Cardiac septum (tissue), 1 donor: Measurements from ENCODE around the gene YTHDF2. TPM values are rescaled to one million over a fixed set of nuclear protein-coding genes. Genes with fewer than 3 reads are reported as not detected.
"Not testable (repeated sequence)": the region's sequence is repeated elsewhere in the genome, so short reads cannot be mapped to it uniquely, and the experiment has no call there.

Source experiments
- DNase-seq: peaks from one replicate; pipeline ENCODE4 v3.0.0-alpha.2; 2020; ENCODE audit warnings: low spot score
- intact Hi-C: fragments of 100-400 bp; cut with DNase I; formaldehyde crosslinking; loops from one replicate; pipeline ENCODE4 v1.14.0; 2022
- total RNA-seq: library from RNA; stranded (reverse); fragmentation: NEBNext Ultra II Directional; extraction: Animal tissue kit (Norgen Biotek cat#: 25700); gene quantifications from one replicate; pipeline ENCODE4 v1.2.1, GENCODE V29; 2021
- donor health status: DM: no; HTN: no; CAD: no.

Gene YTHDF2
- total RNA-seq, 1 donor from 2014 or later: 44.4 TPM

- intact Hi-C loops: no loop called here
- DNase-seq: no peak
These were observed 55.9 kb downstream of the YTHDF2 start for GRCh38 chr1:28792644-28793121.

- DNase-seq, intact Hi-C loops: not testable (repeated sequence)
These were observed 57.8 kb downstream of the YTHDF2 start for GRCh38 chr1:28794582-28794981.

GRCh38 chr1:28796352-28797211 is 59.8 kb downstream of the YTHDF2 start:
- intact Hi-C loops: no loop called here
- no peak for DNase-seq

- intact Hi-C loops: no loop called here
- no peak for DNase-seq
These were observed 63.6 kb downstream of the YTHDF2 start for GRCh38 chr1:28800324-28800723.

GRCh38 chr1:28801461-28801860 is 64.7 kb downstream of the YTHDF2 start:
- intact Hi-C loops: no loop called here
- no peak for DNase-seq

DNA sequence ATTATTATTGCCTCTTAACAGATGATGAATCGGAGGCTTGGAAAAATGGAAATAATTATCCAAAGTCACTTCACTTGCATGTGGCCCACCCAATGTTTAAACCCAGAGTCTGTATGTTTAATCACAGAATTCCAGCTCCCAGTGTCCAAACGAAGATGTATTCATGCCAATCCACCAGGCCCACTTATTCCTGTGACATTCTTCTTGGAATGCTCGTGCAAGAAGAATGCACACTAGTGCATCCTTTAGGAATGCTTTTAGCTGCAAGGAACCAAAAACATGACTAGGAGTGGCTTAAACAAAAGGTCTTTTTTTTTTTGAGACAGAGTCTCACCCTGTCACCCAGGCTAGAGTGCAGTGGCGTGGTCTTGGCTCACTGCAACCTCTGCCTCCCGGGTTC is 66.3 kb downstream of the YTHDF2 start:
- intact Hi-C loops: no loop called here
- DNase-seq: no peak

DNA sequence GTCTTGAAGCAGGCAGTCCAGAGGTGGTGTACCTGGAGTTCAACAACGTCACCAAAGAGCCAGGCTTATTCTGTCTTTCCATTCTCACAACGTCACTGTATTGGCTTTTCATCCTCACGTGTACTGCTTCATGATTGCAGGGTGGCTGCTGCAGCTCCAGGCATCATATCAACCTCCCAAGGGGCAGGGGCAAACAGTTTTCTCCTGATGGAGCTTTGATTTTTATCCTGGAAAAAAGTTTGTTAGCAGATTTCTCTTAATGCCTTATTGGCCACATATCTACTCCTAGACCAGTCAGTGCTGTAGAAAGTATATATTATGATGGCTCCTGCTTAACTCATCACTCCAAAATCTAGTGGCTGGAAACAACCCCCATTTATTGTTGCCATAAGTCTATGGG is 66.9 kb downstream of the YTHDF2 start:
- intact Hi-C loops: no loop called here

DNA sequence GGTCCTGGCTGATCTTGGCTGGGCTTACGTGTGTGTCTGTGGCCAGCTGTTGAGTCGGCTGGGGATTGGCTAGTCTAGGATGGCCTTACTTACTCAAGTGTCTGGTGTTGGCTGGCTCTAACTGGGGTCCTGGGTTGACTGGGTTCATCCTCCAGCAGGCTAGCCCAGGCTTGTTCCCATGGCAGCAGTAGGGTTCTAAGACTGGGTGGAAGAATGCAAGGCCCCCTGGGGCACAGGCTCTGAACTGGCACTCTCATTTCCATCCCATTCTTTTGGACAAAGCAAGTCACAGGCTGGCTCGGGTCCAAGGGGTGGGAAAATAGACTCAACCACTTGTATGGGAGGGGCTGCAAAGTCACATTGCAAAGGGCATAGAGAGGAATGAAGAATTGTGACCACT is 67.3 kb downstream of the YTHDF2 start:
- no peak for DNase-seq
- intact Hi-C loops: no loop called here

More for the DNA sequence above, 66.9 kb downstream of the YTHDF2 start:
- no peak for DNase-seq

- intact Hi-C loops: no loop called here
- DNase-seq: no peak
These were observed 70.3 kb downstream of the YTHDF2 start for GRCh38 chr1:28807046-28807445.

DNA sequence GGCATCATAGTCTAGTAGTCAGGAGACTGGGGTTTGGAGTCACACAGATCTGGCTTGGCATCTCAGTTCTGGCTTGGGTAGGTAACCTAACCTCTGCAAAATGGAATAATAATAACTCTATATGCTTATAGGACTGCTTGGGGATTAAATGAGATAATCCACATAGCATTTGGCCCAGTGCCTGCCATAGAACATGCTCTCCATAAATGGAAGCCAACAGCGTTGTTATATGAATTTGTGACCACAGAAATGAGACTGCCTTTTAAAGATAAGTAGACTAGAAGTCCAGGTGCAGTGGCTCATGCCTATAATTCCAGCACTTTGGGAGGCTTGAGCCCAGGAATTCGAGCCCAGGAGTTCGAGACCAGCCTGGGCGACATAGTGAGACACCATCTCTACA is 71.2 kb downstream of the YTHDF2 start:
- intact Hi-C loops: no loop called here
- DNase-seq: no peak

DNA sequence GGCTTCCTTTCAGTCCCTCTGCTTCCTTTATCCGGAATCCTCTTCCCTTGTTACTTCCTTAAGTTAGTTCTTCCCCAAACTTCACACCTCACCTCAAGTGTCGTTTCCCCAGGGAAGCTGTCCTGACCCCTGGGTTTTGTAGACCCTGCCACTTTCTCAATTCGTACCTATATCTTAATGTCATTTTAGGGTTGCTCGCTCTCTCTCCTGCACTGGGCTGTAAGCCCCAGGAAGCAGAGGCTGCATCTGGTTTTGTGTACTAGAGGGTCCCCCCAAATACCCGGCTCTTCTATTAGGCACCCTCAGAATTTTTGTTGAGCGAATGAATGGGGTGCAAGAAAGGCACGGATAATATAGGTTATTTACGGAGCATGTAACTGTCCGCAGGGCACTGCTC is 74.6 kb downstream of the YTHDF2 start:
- DNase-seq: no peak

GRCh38 chr1:28811766-28812668 is 75.3 kb downstream of the YTHDF2 start, which contains the start of gene OPRD1:
OPRD1 (plus strand) TSS chr1:28812170; CDS start chr1:28812384, 214 bp downstream.
- intact Hi-C loops: no loop called here
- no peak for DNase-seq

More for the DNA sequence above, 74.6 kb downstream of the YTHDF2 start:
- intact Hi-C loops: no loop called here

DNA sequence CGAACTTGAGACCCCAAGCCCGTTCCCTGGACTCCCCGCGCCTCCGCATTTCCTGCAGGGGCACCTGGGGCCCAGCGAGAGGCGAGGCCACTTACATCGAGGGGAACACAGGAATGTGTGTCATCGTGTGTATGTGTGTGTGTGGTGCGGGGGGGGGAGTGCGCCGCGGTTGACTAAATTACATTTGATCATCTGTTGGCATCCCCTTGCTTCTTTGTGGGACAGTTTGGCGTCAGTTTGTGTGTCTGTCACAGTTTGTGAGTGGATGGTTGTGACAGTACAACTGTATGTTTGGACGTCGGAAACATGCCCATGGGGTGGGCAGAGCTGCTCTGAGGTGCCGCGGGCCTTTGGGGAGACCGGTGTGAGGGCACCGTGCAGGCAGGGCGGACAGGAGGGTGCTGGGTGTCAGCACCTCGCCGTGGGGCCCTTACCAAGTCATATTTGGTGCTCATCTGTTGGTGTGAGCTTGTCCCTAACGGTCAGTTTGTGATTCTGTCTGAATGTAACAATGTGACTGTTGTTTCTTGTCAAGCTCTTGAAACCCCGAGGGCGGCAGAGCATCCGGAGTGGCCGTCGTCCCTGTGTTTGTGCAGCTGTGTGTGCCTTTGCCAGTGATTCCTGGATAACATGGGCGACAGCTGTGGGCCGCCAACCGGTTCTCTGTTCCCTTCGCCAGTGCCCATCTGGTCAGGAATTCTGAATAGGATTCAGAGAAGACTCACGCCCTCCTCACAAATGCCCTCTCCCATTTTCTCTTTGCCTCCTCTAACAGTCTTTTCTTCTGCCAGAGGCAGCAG is 76.1 kb downstream of the YTHDF2 start:
- intact Hi-C loops: no loop called here
- DNase-seq: no peak

DNA sequence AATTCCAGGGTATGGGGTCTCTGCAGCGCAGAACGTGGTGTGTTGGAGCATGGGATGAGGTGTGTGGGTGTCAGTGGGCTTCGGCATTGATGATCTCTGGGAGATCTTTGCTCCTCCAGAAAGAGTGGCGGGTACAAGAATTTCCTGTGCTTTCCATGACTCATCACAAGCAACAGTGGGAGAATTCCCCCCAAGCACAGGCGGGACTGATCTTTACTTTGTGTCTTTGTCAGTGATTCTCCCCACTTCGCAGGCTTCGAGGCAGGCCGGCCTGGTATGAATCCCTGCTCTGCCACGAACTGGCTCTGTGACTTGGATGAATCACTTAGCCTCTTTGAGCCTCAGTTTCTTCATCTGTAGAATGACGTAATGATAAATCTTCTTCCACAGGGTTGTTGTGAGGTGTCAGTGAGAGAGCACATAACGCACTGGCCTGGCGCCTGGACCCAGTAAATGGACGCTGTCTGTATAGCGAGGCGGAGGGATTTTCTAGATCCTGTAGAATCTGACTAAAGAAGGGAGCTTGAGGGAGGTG is 77.3 kb downstream of the YTHDF2 start:
- intact Hi-C loops: no loop called here
- DNase-seq: no peak

DNA sequence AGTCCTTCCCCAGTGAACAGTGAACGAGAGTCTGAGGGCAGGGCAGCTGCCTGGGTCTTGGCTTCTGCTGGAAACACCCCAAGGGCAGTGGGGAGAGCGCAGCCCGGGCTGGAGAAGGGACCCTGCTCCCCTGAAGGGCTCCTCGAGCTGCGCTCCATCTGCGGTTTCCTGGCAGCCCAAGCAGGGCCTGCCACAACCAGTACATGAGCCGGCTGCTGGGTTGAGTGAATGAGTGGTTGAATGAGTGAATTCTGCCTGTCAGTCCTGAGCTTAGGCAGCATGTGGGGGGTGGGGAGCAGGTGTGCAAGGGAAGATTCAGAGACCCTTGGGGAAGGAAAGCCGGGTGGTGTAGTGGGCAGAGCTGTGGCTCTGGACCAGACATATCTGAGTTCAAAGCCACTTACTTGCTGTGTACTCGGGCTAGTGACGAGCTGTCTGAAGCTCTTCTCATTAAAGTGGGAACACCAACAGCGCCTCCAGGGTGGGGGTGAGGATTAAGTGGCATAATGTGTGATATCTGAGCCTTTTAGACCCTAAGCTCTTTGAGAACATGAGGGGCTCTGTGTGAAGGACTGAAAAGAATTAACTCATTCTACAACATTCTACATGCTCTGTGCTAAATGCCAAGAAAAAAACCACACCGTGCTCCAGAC is 78.9 kb downstream of the YTHDF2 start:
- intact Hi-C loops: no loop called here

GRCh38 chr1:28817133-28817532 is 80.4 kb downstream of the YTHDF2 start:
- intact Hi-C loops: no loop called here
- no peak for DNase-seq

More for the DNA sequence above, 78.9 kb downstream of the YTHDF2 start:
- DNase-seq: no peak

DNA sequence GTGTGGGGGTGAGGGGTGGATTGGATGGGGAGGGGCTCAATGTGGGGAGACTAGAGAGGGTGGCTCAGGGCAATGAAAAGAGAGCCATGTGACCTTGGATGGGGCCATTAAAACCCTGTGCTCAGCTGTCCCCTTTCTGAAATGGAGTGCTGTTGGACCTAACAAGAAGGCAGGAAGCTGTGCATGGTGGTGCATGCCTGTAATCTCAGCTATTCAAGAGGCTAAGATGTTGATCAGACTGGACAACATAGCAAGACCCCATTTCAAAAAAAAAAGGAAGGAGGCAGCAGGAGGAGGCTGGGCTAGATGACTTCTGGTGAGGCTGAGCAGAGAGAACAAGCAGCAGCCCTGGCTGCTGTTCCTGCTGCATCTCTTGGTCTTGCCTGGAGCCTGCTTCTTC is 82.3 kb downstream of the YTHDF2 start:
- DNase-seq: no peak
- intact Hi-C loops: no loop called here
